ENCODE results near the gene TRIM9.

Gene TRIM9

DNA sequence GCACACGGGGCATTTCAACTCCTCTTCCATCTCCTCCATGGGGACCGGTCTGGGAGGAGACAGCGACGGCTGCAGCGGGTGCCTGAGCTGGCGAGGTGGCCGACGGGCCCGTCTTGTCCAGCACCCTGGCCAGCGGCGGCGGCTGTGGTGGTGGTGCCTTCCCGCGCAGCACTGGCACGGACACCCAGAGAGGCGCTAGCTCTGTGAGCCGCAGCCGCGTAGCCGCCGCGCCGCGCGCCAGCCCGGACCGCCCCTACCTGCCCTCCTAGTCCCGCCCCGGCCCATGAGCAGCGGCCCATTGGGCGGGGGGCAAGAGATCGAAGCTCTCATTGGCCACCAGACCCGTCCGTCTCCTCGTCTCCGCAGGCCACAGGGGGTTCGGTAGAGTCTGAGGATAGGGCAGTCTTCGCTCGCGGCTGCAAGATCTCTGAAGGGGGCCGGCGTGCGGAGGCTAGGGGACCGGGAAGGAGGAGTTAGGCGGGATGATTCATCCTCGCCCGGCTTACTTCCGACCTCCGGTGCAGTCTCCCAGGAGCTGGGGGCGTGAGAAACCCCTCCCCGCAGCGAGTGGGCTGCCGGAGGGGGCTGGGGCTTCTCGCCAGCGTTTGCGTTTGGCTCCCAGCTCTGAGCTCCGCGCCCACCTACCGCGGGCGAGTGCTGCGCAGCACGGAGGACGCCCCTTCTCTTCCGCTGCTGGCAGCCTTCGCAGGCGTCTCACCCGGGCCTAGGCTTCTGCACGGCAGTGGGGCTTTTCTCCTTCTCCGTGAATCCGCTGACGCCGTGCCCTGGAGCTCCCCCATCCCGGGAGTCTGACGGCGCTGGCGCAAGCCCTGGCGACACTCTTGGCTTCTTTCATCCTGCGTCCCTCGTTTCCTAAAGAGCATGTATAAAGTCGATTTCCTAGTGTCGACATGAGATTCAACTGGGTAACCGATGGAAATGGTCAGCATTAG lies at the start of gene TRIM9:
Gene TRIM9, minus strand, starts transcription at position 205 of the 953 bp plus-strand sequence. Its CDS starts 166 bp downstream, at position 39.
- DNase-seq (ENCODE audit: low read depth), result peak; percentile 87

DNA sequence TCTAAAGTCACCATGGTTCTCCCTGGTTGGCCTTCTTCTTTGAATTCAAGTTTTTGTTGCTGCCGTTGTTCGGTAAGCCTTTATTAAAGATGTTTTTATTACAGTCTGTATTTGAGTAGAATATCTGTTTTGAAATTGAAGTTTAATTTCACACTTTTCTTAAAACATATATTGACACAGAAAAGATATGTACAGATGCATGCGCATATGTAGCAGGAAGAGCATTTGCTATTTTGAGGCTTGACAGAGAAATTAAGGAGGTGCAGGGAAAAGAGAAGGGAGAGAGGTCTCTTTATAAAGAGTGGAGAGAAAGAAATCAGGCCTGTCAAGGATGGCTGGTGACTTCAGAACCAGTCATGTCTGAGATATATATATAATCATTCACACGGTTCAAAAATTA lies 46.0 kb upstream of the TRIM9 start:
- DNase-seq (ENCODE audit: low read depth), result no peak

DNA sequence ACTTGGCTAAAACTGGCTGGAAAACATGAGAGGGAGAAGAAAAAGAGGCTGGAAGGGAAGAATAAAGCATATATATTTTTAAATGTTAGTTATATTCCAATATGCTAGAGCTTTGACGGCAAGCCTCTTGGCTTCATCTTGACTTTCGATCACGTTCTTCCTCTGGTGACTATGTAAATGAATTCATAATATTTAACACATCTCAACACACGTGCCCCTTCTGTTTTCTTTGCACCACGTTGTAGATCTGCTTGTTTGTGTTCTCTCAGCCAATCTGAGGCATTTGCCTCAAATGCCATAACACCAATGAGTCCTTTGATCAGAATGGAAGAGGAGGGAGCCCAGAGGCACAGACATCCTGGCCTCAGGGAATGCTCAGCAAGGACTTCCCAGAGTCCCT lies 45.4 kb upstream of the TRIM9 start:
- no peak for DNase-seq (ENCODE audit: low read depth)

DNA sequence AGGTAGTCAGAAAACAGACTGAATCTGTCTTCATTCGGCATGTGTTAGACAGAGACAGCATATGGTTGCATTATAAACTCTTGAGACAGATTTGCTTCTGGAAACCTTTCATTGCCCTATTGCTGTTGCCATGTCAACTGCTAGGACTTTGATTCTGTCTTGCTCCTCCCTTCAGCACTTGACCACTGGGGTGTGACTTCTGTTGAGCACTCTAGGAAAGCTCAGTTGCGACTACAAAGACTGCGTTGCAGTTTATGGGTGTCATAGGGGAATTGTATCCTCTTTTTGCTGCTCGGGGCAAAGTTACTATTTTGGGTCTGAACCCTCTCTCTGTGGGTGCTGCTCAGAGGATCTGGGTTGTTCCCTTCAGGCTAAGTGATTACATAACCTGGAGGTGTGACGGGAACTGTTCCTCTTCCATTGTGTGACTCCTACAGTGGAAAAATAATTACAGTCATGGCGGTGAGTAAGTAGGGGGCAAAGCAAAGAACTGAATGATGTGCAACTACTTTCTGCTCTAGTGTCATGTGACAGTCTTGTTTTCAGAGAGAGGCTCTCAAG lies 44.3 kb upstream of the TRIM9 start:
- no peak for DNase-seq (ENCODE audit: low read depth)

DNA sequence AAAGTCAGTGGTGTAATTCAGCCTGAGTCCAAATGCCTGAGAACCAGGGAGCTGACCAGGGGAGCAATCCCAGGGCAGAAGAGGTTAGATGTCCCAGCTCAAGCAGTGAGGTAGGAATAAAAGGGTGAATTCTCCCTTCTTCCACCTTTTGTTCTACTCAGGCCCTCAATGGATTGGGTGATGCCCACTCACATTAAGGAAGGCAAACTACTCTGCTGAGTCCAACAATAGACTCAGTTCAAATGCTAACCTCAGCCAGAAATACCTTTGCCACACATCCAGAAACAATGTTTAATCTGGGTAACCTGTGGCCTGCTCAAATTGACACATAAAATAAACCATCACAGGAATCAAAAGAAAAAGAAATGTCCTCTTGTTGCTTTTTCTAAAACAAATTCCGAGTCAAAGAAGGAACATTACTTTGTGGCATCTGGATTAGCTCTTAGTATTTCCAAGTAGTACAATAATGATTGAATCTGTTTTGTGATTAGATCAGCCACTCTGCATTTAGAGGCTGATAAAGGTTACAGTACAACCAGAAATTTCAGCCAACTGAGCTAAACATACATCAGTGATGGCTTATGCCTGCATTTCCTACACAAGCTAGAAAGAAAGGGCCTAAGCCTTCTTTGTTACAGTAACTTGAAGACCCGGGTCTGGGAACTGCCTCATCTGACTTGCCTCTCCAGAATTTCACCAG lies 43.6 kb upstream of the TRIM9 start:
- DNase-seq (ENCODE audit: low read depth), result no peak

DNA sequence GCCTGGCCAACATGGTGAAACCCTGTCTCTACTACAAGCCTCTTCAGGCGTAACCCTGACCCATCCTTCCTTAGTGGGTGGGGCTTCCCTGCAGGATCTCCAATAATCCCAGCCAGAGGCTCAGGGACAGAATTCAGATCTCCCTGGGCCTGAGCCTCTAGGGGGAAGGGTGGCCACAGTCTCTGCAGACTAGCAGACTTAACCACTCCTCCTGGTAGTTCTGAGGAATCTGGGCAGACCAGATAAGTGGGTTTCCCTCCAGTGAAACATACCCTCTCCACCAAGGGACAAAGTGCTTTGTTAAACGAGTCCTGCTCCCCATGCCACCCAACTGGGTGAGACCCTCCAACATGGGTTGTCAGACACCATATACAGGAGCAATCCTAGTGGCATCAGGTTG lies 36.6 kb upstream of the TRIM9 start:
- no peak for DNase-seq (ENCODE audit: low read depth)

DNA sequence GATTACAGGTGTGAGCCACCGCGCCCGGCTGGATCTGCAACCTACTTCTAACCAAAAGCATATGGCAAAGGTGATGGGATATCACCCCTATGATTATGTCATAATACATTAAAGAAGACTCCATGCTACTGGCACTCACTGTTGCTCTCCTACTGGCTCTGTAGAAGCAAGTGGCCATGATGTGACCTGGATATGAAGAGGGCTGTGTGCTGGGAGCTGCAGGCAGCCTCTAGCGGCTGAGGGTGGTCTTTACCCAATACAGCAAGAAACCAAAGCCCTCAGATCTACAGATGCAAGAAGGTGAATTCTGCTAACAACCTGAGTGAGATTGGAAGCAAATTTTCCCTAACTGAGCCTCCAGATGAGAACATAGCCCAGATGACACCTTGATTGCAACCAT lies 34.2 kb upstream of the TRIM9 start:
- DNase-seq (ENCODE audit: low read depth), result no peak

DNA sequence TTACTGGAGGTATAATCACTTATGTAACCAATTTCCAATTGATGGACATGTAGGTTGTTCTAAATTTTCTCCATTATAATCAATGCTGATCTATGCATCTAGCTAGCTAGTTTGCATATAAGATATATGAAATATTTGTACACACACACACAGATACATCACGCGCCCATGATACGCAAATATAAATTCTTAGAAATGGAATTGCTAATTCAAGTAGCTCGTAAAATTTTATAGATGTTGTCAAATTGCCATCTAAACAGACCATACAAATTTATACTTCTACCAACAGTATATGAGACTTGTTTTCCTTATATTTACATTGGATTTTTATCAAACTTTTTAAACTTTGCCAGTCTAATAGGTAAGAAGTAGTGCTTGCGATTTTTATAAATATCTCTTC lies 29.1 kb upstream of the TRIM9 start:
- DNase-seq (ENCODE audit: low read depth), result no peak

DNA sequence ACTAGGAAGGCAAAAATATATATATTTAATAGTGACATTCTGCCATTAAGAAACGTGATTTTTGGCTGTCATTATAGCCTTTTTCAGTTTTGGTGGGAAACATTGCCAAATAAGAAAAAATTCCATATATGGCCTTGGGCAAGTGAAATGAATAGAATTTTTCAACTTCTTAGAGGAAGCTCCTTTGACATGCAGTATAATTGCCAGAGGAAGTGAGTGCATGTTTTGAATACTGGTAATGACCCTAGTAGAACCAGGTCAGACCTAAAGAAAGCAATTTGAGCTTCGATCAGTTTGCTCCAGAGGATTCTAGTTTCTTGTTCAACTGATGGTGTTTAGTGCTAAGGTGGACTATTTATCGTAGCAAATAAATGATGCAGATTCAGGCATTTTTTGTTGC lies 26.2 kb upstream of the TRIM9 start:
- DNase-seq (ENCODE audit: low read depth), result no peak

DNA sequence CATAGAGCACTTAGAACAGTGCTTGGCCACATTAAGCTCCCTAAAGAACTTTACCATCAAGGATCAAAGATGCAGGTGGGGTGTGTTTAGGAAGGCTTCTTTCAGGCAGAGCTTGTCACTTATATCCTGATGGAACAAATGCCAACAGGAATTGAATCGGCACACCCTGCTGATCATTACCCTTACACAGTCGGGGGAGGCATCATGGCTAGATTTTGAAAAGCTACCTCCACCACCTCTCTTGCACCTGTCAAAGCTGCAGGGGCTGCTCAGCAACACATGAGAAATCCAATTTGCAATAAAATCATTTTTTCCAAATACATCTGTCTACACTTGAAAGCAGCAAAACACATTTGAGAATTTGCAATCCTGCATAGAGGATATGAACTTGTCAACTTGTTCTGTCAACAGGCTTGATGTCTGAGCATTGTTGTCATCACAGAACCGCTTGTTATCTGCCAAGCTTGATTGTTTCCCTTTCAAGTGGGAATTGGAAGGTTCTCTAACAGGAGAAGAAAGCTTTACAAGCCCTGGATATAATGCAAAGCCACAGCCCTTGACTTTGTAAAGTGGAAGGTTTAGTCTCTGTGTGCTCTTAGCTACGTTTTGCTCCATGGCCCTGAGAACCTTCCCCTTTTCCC lies 24.6 kb upstream of the TRIM9 start:
- DNase-seq (ENCODE audit: low read depth), result no peak

DNA sequence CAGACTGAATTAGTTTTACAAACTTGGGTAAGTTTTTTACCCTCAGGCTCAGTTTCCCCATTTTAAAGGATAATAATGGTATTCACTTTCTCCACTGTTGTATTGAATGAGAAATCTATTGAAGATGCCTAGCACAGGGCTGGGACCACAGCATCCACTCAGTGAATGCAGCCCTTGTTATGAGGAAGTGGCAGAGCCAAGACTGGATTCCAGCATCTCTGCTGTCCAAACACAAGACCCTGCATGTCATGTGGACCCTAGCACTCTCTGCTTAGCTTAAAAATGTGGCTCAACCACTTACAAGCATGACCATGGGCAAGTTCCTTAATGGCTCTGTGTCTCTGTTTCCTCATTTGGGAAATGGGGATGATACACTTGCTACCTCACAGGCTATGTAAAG lies 24.1 kb upstream of the TRIM9 start:
- DNase-seq (ENCODE audit: low read depth), result no peak

DNA sequence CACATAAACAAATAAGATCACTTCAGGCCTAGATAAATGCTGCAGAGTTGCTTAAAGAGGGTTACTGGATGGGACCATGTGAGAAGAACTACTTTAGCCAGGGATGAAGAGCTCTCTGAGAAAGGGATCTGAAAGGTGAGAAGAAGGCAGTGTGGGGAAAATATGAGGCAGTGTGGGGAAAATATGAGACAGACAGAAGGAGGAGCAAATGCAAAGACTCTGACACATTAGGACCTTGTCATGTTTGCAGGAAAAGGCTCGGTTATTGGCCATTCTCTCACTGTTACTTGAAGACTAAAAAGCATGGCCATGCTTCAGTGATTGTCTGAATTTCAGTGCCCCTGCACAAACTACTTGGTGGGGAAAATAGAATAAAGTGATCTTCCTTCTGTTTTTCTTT lies 22.7 kb upstream of the TRIM9 start:
- no peak for DNase-seq (ENCODE audit: low read depth)

DNA sequence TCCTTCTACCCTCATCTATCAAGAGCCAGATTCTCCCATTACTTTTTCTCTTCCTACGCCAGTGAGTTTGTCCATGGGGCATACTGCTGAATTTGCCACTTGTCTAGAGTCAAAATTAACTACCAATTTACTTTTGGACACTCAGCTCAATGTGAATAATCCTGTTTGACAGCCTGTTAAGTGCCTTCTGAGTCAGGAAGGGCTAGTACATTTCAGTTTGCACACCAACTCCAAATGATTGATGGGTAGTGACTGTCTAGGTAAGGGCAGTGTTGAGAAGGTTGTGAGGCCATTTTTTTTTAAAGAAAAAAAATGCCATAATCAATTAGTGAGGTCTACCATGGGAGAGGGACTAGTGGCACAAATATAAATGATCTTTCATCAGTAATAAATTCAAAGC lies 21.8 kb upstream of the TRIM9 start:
- no peak for DNase-seq (ENCODE audit: low read depth)

DNA sequence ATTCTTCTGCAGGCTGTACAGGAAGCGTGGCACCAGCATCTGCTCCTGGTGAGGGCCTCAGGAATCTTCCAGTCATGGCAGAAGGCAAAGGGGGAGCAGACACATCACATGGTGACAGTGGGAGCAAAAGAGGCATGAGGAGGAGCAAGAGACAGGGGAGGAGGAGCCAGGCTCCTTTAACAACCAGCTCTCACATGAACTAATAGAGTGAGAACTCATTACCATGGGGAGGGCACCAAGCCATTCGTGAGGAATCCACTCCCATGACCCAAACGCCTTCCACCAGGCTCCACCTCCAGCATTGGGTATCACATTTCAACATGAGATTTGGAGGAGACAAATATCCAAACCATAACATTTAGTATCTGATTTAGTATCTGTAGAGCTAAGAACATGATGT lies 14.7 kb upstream of the TRIM9 start:
- DNase-seq (ENCODE audit: low read depth), result no peak

DNA sequence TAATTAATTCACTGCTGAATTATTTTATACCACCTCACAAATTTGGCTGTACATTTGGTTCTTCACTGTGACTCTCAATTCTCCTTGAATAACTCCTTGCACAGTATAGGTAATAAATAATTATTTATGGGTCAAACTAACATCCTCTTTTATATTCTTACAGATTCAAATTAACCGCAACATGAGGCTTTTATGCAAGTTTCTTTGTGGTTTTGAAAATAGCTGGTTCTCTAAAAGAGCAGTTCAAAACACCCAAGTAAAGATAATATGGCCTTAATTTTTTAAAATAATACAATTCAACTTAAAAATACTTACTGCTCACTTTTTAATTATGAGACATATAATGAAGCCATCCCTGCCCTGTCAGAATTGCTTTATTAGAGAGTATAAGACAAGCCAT lies 12.9 kb upstream of the TRIM9 start:
- no peak for DNase-seq (ENCODE audit: low read depth)

DNA sequence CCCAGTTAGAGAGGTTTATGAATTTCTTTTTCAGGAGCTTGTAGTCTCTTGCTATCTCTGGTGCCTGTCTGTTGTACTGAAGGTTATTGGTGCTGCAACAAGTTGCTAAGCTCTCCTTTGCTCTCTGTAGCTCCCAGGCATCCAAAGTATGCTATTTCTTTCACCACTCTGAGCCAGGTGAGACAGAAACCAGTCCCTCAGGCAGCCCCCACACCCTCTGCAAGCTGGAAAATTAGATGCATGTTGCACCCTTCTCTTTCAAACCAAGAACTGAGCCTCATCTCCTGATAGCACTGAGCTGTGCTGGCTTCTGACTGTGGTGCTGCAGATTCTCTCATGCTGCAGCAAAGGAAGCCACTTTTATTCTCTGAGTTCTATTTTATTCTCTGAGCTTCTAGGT lies 9.6 kb upstream of the TRIM9 start:
- DNase-seq (ENCODE audit: low read depth), result no peak

DNA sequence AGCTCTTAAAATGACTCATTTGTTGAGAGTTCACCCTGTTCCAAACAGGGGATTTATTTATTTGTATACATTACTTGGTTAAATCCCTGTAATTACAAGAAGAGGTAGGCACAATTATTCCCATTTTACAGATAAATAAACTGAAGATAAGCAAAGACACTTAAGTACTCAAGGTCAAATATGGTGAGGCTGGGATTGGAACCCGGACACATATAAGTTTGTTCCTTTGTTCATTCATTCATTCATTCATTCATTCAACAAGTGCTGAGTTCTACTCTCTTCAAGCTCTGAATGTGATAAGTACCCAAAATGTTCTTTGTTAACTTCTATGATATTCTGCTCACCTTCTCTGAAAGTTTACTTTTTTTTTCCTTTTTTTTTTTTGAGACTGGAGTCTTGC lies 2.4 kb upstream of the TRIM9 start:
- DNase-seq (ENCODE audit: low read depth), result no peak

DNA sequence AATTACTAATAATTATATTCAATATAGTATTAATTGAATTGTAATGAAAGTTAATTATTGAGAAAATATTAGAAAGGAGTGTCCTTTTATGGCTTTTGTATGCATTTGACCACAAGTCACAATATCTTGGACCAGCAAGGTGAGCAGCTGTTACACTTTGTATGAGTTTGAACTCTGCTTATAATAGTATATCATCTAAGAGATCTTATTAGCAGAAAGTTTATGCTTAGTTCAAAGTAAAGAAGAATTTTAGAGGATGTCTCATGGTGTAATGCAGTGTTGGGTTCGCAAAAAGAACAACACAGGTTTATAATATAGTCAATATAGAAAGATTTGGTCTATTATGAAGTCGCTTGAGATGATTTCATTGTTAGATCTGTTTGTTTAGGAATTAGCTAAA lies 2.0 kb upstream of the TRIM9 start:
- no peak for DNase-seq (ENCODE audit: low read depth)

DNA sequence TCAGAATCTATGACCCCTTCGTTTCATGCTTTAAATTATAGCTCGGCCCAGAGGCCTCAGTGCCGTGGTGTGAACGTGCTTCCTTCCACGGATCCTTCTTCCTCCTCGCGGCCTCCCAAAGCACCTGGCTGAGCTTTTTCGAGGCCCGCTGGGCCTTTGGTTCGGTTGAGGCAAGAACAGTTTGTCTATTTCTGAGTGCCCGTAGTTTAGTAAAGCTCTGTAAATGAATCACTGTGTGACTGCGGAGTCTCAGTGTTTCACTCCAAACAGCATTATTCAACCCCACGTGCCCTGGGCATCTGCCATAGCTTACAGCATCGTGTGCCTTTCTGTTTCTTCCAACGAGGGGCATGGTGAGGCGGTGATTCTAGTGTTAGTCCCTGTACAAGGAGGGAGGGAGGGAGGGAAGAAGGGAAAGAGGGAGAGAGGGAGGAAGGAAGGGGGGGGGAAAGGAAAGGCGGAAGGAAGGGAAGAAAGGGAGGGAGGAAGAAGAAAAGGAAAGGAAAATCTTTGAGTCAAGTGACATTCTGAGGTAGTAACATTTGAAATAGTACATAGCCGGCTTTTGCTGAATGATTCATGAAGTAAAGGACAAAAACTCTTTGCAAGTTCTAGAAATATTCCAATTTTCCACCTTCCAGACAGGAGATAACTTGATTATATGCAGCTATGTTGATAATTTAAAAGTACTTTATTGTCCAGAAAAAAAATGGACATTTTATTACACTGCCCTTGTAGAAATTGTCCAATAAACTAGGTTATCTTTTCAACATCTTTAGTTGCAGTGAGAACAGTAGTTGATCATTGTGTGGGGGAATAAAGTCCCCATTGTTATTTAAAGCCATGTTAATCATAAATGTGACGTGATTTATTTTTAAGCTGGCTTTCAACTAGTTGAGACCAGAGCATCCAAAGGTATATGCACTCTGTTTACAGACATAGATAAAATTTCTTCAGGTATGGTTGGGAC lies 1.2 kb upstream of the TRIM9 start:
- no peak for DNase-seq (ENCODE audit: low read depth)

DNA sequence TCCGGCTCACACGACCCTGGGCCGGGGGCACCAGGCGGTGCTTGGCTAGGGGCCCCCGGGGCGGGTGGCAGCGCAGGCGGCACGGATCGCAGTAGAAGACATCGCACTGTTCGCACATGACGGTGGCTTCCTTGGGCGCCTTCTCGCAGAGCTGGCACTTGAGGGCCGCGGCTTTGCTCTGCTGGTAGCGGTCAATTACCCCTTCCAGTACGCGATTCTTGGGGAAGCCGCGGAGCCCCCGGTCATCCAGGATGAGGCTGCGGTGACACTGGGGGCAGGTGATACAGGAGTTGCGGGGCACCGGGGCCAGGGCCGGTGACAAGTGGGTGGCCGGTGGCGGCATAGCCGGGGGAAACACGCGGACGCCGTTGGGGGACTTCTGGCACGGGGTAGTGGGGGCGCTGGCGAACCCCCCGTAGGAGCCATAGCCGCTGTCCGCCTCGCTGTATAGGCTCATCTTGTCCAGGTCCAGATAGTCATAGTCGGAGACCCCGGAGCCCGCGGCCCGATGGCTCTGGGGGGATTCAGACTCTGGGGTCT lies 553 bp downstream of the TRIM9 start:
- DNase-seq (ENCODE audit: low read depth), result no peak
